ENCODE data around the gene MAP2.
A peak's percentile ranks its signal among the peaks of the same experiment; 100 is the strongest.

The MAP2 gene

GRCh38 chr2:209451209-209451834 is 27.5 kb downstream of the MAP2 start:
- ChIA-PET POLR2A (no interaction called here), CTCF (interaction anchor here (1.5 kb wide), 1 partner anchor 12 kb away, joined by 4 read pairs; no protein-coding TSS in a partner anchor)
- no peak for DNase-seq (ENCODE audit: extremely low spot score)
- TF ChIP-seq NFRKB (IDR thresholded peaks at IDR 0.05) = no peak
- no peak for TF ChIP-seq CTBP1 (IDR thresholded peaks at IDR 0.05; ENCODE audit: borderline replicate concordance)
- TF ChIP-seq L3MBTL2 (conservative IDR thresholded peaks at IDR 0.05) = no peak
- TF ChIP-seq FOXM1 (IDR thresholded peaks at IDR 0.05; ENCODE audit: borderline replicate concordance) = no peak
- TF ChIP-seq FOXA1 (IDR thresholded peaks at IDR 0.05) = no peak
- no peak for TF ChIP-seq ARNT (IDR thresholded peaks at IDR 0.05)
- TF ChIP-seq HDGF (IDR thresholded peaks at IDR 0.05; ENCODE audit: borderline replicate concordance) = no peak

- TF ChIP-seq HDGF (IDR thresholded peaks at IDR 0.05; ENCODE audit: borderline replicate concordance) (no peak), ARNT (IDR thresholded peaks at IDR 0.05) (no peak), FOXK2 (IDR thresholded peaks at IDR 0.05) (no peak), ELF4 (IDR thresholded peaks at IDR 0.05) (no peak), FOXM1 (IDR thresholded peaks at IDR 0.05; ENCODE audit: borderline replicate concordance) (no peak), SP1 (IDR thresholded peaks at IDR 0.05) (no peak), ZNF384 (IDR thresholded peaks at IDR 0.05) (no peak), CTBP1 (IDR thresholded peaks at IDR 0.05; ENCODE audit: borderline replicate concordance) (no peak), PKNOX1 (IDR thresholded peaks at IDR 0.05) (no peak), SUZ12 (IDR thresholded peaks at IDR 0.05) (no peak)
- no peak for DNase-seq (ENCODE audit: extremely low spot score)
- POLR2A ChIA-PET = interaction anchor here (0.7 kb wide), 1 partner anchor 10 kb away, joined by 3 read pairs; no protein-coding TSS in a partner anchor
- CTCF ChIA-PET = no interaction called here
These were observed 32.6 kb downstream of the MAP2 start for GRCh38 chr2:209456489-209456888.

GRCh38 chr2:209458008-209458979 is 34.4 kb downstream of the MAP2 start:
- no peak for DNase-seq (ENCODE audit: extremely low spot score)

GRCh38 chr2:209459359-209459758 is 35.5 kb downstream of the MAP2 start:
- ChIA-PET POLR2A (no interaction called here), CTCF (interaction anchor here (0.7 kb wide), 1 partner anchor 96 kb away, joined by 3 read pairs; no protein-coding TSS in a partner anchor)
- DNase-seq (ENCODE audit: extremely low spot score) = no peak
- TF ChIP-seq TARDBP (IDR thresholded peaks at IDR 0.05) (no peak), LEF1 (IDR thresholded peaks at IDR 0.05; ENCODE audit: borderline replicate concordance) (no peak), FOXM1 (IDR thresholded peaks at IDR 0.05; ENCODE audit: borderline replicate concordance) (no peak), FOXK2 (IDR thresholded peaks at IDR 0.05) (no peak), ELF4 (IDR thresholded peaks at IDR 0.05) (no peak), CTBP1 (IDR thresholded peaks at IDR 0.05; ENCODE audit: borderline replicate concordance) (no peak)

More at GRCh38 chr2:209458008-209458979, 34.4 kb downstream of the MAP2 start:
- ChIA-PET POLR2A (no interaction called here), CTCF (interaction anchor here (0.7 kb wide), 1 partner anchor 97 kb away, joined by 3 read pairs; no protein-coding TSS in a partner anchor)
- TF ChIP-seq ARNT (IDR thresholded peaks at IDR 0.05) (no peak), SP1 (IDR thresholded peaks at IDR 0.05) (no peak), TARDBP (IDR thresholded peaks at IDR 0.05) (no peak), FOXA1 (IDR thresholded peaks at IDR 0.05) (no peak), LEF1 (IDR thresholded peaks at IDR 0.05; ENCODE audit: borderline replicate concordance) (no peak), FOXM1 (IDR thresholded peaks at IDR 0.05; ENCODE audit: borderline replicate concordance) (no peak), NFRKB (IDR thresholded peaks at IDR 0.05) (no peak), ELF4 (IDR thresholded peaks at IDR 0.05) (no peak), ZNF384 (IDR thresholded peaks at IDR 0.05) (no peak), BHLHE40 (IDR thresholded peaks at IDR 0.05; ENCODE audit: borderline replicate concordance) (no peak)

- no peak for DNase-seq (ENCODE audit: extremely low spot score)
- POLR2A ChIA-PET = no interaction called here
- TF ChIP-seq ZNF384 (IDR thresholded peaks at IDR 0.05) (no peak), FOXM1 (IDR thresholded peaks at IDR 0.05; ENCODE audit: borderline replicate concordance) (no peak), SP1 (IDR thresholded peaks at IDR 0.05) (no peak), TARDBP (IDR thresholded peaks at IDR 0.05) (no peak), LEF1 (IDR thresholded peaks at IDR 0.05; ENCODE audit: borderline replicate concordance) (no peak), ELF4 (IDR thresholded peaks at IDR 0.05) (no peak), PKNOX1 (IDR thresholded peaks at IDR 0.05) (no peak)
- CTCF ChIA-PET = no interaction called here
These were observed 36.4 kb downstream of the MAP2 start for GRCh38 chr2:209460151-209460761.

- TF ChIP-seq PKNOX1 (IDR thresholded peaks at IDR 0.05) (no peak), SUZ12 (IDR thresholded peaks at IDR 0.05) (no peak), ZNF384 (IDR thresholded peaks at IDR 0.05) (no peak), L3MBTL2 (conservative IDR thresholded peaks at IDR 0.05) (no peak), TARDBP (IDR thresholded peaks at IDR 0.05) (no peak), FOXM1 (IDR thresholded peaks at IDR 0.05; ENCODE audit: borderline replicate concordance) (no peak), SP1 (IDR thresholded peaks at IDR 0.05) (no peak), NFRKB (IDR thresholded peaks at IDR 0.05) (no peak), ELF4 (IDR thresholded peaks at IDR 0.05) (no peak), HDGF (IDR thresholded peaks at IDR 0.05; ENCODE audit: borderline replicate concordance) (no peak), FOXK2 (IDR thresholded peaks at IDR 0.05) (no peak), LEF1 (IDR thresholded peaks at IDR 0.05; ENCODE audit: borderline replicate concordance) (no peak), CTBP1 (IDR thresholded peaks at IDR 0.05; ENCODE audit: borderline replicate concordance) (no peak), BHLHE40 (IDR thresholded peaks at IDR 0.05; ENCODE audit: borderline replicate concordance) (no peak)
- DNase-seq (ENCODE audit: extremely low spot score) = peak; percentile 31
- ChIA-PET CTCF (interaction anchor here (0.8 kb wide), 1 partner anchor 12 kb away, joined by 4 read pairs; no protein-coding TSS in a partner anchor), POLR2A (no interaction called here)
These were observed 39.4 kb downstream of the MAP2 start for GRCh38 chr2:209463226-209463625.
